ENCODE data around the gene FDX1. TPM values are rescaled to one million over a fixed set of nuclear protein-coding genes. Genes with fewer than 3 reads are reported as not detected.

The FDX1 gene
- total RNA-seq, 1 experiment from 2014 or later: 9.9 TPM

DNA sequence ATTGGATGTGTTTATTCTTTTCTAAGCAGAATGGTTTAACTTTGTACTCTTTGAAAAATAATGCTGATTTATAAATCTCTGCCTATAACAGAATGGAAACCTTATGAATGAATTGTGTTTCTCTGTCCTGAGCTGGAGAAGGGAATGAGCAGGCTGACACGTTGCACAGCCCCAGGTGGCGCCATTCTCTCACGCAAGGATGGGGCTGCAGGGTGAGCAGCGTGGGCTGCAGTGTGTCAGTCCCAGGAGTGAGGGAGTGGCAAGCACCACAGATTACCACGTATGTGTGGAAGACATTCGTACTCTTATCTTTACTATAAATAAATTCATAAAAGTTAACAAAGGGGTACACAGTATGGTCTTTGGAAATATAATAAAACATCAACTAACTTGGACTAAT, 33.4 kb downstream of the FDX1 start:
- ChIA-PET CTCF (interaction anchor here (0.6 to 2.2 kb wide), 8 partner anchors 11 to 966 kb away, joined by 3 to 11 read pairs (median 4); partner anchors contain the start of gene ARHGAP20), POLR2A (no interaction called here)
- H3K27me3 Mint-ChIP-seq (ENCODE audit: low read depth): no peaks in the 10 kb centered on the region
- no peaks in the 10 kb centered on the region for H3K9me3 Mint-ChIP-seq
- TF ChIP-seq, protein P1, sequence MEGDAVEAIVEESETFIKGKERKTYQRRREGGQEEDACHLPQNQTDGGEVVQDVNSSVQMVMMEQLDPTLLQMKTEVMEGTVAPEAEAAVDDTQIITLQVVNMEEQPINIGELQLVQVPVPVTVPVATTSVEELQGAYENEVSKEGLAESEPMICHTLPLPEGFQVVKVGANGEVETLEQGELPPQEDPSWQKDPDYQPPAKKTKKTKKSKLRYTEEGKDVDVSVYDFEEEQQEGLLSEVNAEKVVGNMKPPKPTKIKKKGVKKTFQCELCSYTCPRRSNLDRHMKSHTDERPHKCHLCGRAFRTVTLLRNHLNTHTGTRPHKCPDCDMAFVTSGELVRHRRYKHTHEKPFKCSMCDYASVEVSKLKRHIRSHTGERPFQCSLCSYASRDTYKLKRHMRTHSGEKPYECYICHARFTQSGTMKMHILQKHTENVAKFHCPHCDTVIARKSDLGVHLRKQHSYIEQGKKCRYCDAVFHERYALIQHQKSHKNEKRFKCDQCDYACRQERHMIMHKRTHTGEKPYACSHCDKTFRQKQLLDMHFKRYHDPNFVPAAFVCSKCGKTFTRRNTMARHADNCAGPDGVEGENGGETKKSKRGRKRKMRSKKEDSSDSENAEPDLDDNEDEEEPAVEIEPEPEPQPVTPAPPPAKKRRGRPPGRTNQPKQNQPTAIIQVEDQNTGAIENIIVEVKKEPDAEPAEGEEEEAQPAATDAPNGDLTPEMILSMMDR (IDR thresholded peaks at IDR 0.05): peak; percentile 25; the same call in 1 of the 2 replicates
- TF ChIP-seq, protein P2, sequence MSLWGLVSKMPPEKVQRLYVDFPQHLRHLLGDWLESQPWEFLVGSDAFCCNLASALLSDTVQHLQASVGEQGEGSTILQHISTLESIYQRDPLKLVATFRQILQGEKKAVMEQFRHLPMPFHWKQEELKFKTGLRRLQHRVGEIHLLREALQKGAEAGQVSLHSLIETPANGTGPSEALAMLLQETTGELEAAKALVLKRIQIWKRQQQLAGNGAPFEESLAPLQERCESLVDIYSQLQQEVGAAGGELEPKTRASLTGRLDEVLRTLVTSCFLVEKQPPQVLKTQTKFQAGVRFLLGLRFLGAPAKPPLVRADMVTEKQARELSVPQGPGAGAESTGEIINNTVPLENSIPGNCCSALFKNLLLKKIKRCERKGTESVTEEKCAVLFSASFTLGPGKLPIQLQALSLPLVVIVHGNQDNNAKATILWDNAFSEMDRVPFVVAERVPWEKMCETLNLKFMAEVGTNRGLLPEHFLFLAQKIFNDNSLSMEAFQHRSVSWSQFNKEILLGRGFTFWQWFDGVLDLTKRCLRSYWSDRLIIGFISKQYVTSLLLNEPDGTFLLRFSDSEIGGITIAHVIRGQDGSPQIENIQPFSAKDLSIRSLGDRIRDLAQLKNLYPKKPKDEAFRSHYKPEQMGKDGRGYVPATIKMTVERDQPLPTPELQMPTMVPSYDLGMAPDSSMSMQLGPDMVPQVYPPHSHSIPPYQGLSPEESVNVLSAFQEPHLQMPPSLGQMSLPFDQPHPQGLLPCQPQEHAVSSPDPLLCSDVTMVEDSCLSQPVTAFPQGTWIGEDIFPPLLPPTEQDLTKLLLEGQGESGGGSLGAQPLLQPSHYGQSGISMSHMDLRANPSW (CRISPR knock-in tag; conservative IDR thresholded peaks at IDR 0.05; ENCODE audit: low read depth): no peak
- no peak overlapping the region for H3K4me3 Mint-ChIP-seq
- H3K27ac Mint-ChIP-seq: no peak overlapping the region
- H3K4me1 Mint-ChIP-seq: no peaks in the 10 kb centered on the region
- ATAC-seq (peak; percentile 95), DNase-seq (ENCODE audit: low spot score) (peak; percentile 70)
- no peaks in the 10 kb centered on the region for H3K36me3 Mint-ChIP-seq

DNA sequence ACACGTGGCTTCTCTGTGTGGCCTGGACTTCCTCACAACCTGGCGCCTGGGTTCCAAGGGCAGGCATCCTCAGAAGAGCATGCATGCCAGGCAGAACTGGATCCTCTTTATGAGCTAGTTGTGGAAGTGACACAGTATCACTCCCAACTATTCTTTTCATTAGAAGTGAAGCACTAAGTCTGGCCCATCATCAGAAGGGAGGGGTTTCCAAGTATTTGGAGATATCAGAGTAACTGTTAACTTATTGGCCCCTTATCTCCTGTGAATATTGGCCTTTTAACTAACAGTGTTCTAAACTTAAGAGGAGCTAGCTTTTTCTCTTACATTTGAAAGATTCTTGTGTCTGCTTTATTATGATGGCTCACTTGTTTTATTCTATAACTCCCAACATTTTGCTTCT, 35.5 kb downstream of the FDX1 start:
- no peaks in the 10 kb centered on the region for H3K9me3 Mint-ChIP-seq
- no peaks in the 10 kb centered on the region for H3K27me3 Mint-ChIP-seq (ENCODE audit: low read depth)
- H3K4me1 Mint-ChIP-seq: no peaks in the 10 kb centered on the region
- DNase-seq (ENCODE audit: low spot score) (no peak), ATAC-seq (no peak)
- TF ChIP-seq GTF2I (CRISPR knock-in tag; conservative IDR thresholded peaks at IDR 0.05) (no peak), NR1H2 (CRISPR knock-in tag; IDR thresholded peaks at IDR 0.05) (no peak), MYBL2 (CRISPR knock-in tag; IDR thresholded peaks at IDR 0.05) (no peak)
- no peaks in the 10 kb centered on the region for H3K36me3 Mint-ChIP-seq
- H3K27ac Mint-ChIP-seq: no peak overlapping the region
- POLR2A ChIA-PET: no interaction called here
- CTCF ChIA-PET: interaction anchor here (1.1 kb wide), 1 partner anchor 13 kb away, joined by 3 read pairs; no protein-coding TSS in a partner anchor
- H3K4me3 Mint-ChIP-seq: no peak overlapping the region

DNA sequence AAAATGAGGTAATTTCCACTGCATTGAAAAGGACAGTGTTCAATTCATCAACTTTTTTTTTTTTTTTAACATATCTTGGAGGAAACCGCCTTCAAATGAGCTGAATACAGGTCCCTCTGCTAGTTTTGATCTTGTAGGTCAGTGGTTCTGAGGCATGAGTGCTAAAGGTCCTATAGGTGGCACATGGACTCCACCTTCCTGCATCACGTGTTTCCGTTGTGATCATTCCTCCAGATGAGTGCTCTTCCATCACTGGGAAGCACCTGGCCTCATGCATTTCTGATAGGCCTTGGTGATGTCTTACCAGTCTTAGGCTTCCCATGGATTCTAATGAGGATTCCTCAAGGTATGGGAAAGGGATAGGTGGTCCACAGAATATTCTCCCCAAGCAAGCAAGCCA, 37.8 kb downstream of the FDX1 start:
- ChIA-PET POLR2A (no interaction called here), CTCF (interaction anchor here (0.7 to 2.4 kb wide), 3 partner anchors 11 to 236 kb away, joined by 3 to 7 read pairs (median 4); no protein-coding TSS in a partner anchor)
- no peak overlapping the region for H3K4me3 Mint-ChIP-seq
- ATAC-seq: 0 out of 2 replicates have a peak, but pooled peaks have one; percentile 48
- no peaks in the 10 kb centered on the region for H3K4me1 Mint-ChIP-seq
- H3K27me3 Mint-ChIP-seq (ENCODE audit: low read depth): no peaks in the 10 kb centered on the region
- H3K27ac Mint-ChIP-seq: no peak overlapping the region
- peaks cover 3% of the 10 kb centered on the region; the same call in 1 of the 2 replicates for H3K36me3 Mint-ChIP-seq
- DNase-seq (ENCODE audit: low spot score): no peak
- TF ChIP-seq, protein P3, sequence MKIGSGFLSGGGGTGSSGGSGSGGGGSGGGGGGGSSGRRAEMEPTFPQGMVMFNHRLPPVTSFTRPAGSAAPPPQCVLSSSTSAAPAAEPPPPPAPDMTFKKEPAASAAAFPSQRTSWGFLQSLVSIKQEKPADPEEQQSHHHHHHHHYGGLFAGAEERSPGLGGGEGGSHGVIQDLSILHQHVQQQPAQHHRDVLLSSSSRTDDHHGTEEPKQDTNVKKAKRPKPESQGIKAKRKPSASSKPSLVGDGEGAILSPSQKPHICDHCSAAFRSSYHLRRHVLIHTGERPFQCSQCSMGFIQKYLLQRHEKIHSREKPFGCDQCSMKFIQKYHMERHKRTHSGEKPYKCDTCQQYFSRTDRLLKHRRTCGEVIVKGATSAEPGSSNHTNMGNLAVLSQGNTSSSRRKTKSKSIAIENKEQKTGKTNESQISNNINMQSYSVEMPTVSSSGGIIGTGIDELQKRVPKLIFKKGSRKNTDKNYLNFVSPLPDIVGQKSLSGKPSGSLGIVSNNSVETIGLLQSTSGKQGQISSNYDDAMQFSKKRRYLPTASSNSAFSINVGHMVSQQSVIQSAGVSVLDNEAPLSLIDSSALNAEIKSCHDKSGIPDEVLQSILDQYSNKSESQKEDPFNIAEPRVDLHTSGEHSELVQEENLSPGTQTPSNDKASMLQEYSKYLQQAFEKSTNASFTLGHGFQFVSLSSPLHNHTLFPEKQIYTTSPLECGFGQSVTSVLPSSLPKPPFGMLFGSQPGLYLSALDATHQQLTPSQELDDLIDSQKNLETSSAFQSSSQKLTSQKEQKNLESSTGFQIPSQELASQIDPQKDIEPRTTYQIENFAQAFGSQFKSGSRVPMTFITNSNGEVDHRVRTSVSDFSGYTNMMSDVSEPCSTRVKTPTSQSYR (CRISPR knock-in tag; IDR thresholded peaks at IDR 0.05): no peak
- TF ChIP-seq, protein P4, sequence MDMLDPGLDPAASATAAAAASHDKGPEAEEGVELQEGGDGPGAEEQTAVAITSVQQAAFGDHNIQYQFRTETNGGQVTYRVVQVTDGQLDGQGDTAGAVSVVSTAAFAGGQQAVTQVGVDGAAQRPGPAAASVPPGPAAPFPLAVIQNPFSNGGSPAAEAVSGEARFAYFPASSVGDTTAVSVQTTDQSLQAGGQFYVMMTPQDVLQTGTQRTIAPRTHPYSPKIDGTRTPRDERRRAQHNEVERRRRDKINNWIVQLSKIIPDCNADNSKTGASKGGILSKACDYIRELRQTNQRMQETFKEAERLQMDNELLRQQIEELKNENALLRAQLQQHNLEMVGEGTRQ (CRISPR knock-in tag; IDR thresholded peaks at IDR 0.05): peak; percentile 41; the same call in 1 of the 2 replicates
- TF ChIP-seq ELF4 (CRISPR knock-in tag; IDR thresholded peaks at IDR 0.05; ENCODE audit: low read depth): no peak
- H3K9me3 Mint-ChIP-seq: peaks cover 4% of the 10 kb centered on the region

DNA sequence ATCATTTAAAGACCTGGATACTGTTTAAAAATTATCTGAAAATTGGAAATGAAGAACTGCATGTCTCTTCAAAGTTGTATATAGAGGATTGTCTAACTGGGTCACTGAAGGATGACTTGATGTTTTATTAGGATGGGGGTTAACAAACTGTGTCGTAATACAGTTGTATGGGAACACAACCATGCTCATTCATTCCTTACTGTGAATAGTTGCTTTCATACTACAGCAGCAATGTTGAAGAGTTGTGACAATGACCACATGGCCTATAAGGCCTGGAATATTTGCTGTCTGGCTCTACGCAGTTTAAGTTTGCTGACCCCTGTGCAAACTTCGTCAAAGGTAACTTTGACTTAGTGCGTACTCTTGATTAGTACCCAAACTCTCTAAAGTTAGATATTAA, 38.4 kb downstream of the FDX1 start:
- no peaks in the 10 kb centered on the region for H3K4me1 Mint-ChIP-seq
- POLR2A ChIA-PET: no interaction called here
- CTCF ChIA-PET: interaction anchor here (0.7 to 2.4 kb wide), 3 partner anchors 11 to 235 kb away, joined by 3 to 7 read pairs (median 4); no protein-coding TSS in a partner anchor
- DNase-seq (ENCODE audit: low spot score): no peak
- no peak overlapping the region for H3K27ac Mint-ChIP-seq
- H3K4me3 Mint-ChIP-seq: no peak overlapping the region
- peaks cover 4% of the 10 kb centered on the region for H3K9me3 Mint-ChIP-seq
- no peaks in the 10 kb centered on the region for H3K27me3 Mint-ChIP-seq (ENCODE audit: low read depth)
- peaks cover 3% of the 10 kb centered on the region; the same call in 1 of the 2 replicates for H3K36me3 Mint-ChIP-seq
- ATAC-seq: no peak
- TF ChIP-seq ZBTB21 (CRISPR knock-in tag; IDR thresholded peaks at IDR 0.05; ENCODE audit: borderline replicate concordance) (no peak), PREB (CRISPR knock-in tag; IDR thresholded peaks at IDR 0.05; ENCODE audit: borderline replicate concordance) (no peak), USF1 (CRISPR knock-in tag; IDR thresholded peaks at IDR 0.05) (no peak)
- TF ChIP-seq, protein P5, sequence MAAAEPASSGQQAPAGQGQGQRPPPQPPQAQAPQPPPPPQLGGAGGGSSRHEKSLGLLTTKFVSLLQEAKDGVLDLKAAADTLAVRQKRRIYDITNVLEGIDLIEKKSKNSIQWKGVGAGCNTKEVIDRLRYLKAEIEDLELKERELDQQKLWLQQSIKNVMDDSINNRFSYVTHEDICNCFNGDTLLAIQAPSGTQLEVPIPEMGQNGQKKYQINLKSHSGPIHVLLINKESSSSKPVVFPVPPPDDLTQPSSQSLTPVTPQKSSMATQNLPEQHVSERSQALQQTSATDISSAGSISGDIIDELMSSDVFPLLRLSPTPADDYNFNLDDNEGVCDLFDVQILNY (CRISPR knock-in tag; IDR thresholded peaks at IDR 0.05): no peak
- TF ChIP-seq, protein P6, sequence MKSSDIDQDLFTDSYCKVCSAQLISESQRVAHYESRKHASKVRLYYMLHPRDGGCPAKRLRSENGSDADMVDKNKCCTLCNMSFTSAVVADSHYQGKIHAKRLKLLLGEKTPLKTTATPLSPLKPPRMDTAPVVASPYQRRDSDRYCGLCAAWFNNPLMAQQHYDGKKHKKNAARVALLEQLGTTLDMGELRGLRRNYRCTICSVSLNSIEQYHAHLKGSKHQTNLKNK (CRISPR knock-in tag; IDR thresholded peaks at IDR 0.05): no peak

Data from WTC11 (cell line).